Amniotic epithelial cell (primary cell): ENCODE results near the gene EFNB2.
A peak's percentile ranks its signal among the peaks of the same experiment; 100 is the strongest.

ENCODE experiments used
- DNase-seq: peaks from one replicate; pipeline ENCODE4 v3.0.0-alpha.2; 2010; ENCODE audit warnings: low read depth

The EFNB2 gene

GRCh38 chr13:106550570-106551135 is 15.2 kb upstream of the EFNB2 start:
- no peak for DNase-seq

- DNase-seq: peak; percentile 49
Observed at GRCh38 chr13:106548064-106548696, 12.7 kb upstream of the EFNB2 start.

- DNase-seq: no peak
Observed at GRCh38 chr13:106541826-106542225, 6.4 kb upstream of the EFNB2 start.

GRCh38 chr13:106540613-106541012 is 5.2 kb upstream of the EFNB2 start:
- no peak for DNase-seq

- DNase-seq: no peak
Observed at GRCh38 chr13:106537521-106537920, 2.1 kb upstream of the EFNB2 start.

GRCh38 chr13:106536244-106537034 is 977 bp upstream of the EFNB2 start:
- DNase-seq: peak; percentile 77

GRCh38 chr13:106534639-106535551 is 567 bp downstream of the EFNB2 start:
- no peak for DNase-seq

- DNase-seq: peak; percentile 72
Observed at GRCh38 chr13:106533943-106534638, 1.4 kb downstream of the EFNB2 start.

GRCh38 chr13:106533101-106533942 is 2.1 kb downstream of the EFNB2 start:
- DNase-seq: peak; percentile 82

- peak; percentile 71 for DNase-seq
Observed at GRCh38 chr13:106532111-106532929, 3.1 kb downstream of the EFNB2 start.

GRCh38 chr13:106530980-106531481 is 4.4 kb downstream of the EFNB2 start:
- peak; percentile 30 for DNase-seq

GRCh38 chr13:106530171-106530851 is 5.2 kb downstream of the EFNB2 start:
- DNase-seq: no peak

GRCh38 chr13:106529415-106530170 is 5.9 kb downstream of the EFNB2 start:
- DNase-seq: peak; percentile 19

GRCh38 chr13:106528718-106529414 is 6.6 kb downstream of the EFNB2 start:
- no peak for DNase-seq

GRCh38 chr13:106527826-106528225 is 7.6 kb downstream of the EFNB2 start:
- no peak for DNase-seq

- DNase-seq: no peak
Observed at GRCh38 chr13:106527445-106527801, 8.0 kb downstream of the EFNB2 start.

GRCh38 chr13:106526738-106527444 is 8.6 kb downstream of the EFNB2 start:
- DNase-seq: no peak
